Measurements from ENCODE around the gene PTPRM. TPM values are rescaled to one million over a fixed set of nuclear protein-coding genes. Genes with fewer than 3 reads are reported as not detected.

Gene PTPRM
- total RNA-seq, 1 experiment from 2014 or later: 11.1 TPM

- DNase-seq (ENCODE audit: low spot score): no peak
- H3K4me3 Mint-ChIP-seq: no peak overlapping the region
- H3K4me1 Mint-ChIP-seq: no peaks in the 10 kb centered on the region
- CTCF ChIA-PET: no interaction called here
- TF ChIP-seq NR1H2 (CRISPR knock-in tag; IDR thresholded peaks at IDR 0.05): no peak
- TF ChIP-seq SP1 (CRISPR knock-in tag; conservative IDR thresholded peaks at IDR 0.05): no peak
- no peak for TF ChIP-seq NFYB (CRISPR knock-in tag; conservative IDR thresholded peaks at IDR 0.05; ENCODE audit: low read depth)
- no peak for TF ChIP-seq MYBL2 (CRISPR knock-in tag; IDR thresholded peaks at IDR 0.05)
- TF ChIP-seq PREB (CRISPR knock-in tag; IDR thresholded peaks at IDR 0.05; ENCODE audit: borderline replicate concordance): no peak
- TF ChIP-seq FOXJ3 (CRISPR knock-in tag; IDR thresholded peaks at IDR 0.05; ENCODE audit: borderline replicate concordance): no peak
- no peak for TF ChIP-seq ARID4B (CRISPR knock-in tag; IDR thresholded peaks at IDR 0.05; ENCODE audit: borderline replicate concordance)
- no peaks in the 10 kb centered on the region for H3K27me3 Mint-ChIP-seq (ENCODE audit: low read depth)
- H3K36me3 Mint-ChIP-seq: no peaks in the 10 kb centered on the region
- H3K9me3 Mint-ChIP-seq: no peaks in the 10 kb centered on the region
- H3K27ac Mint-ChIP-seq: no peak overlapping the region
- no peak for ATAC-seq
- POLR2A ChIA-PET: no interaction called here
These were observed 866.7 kb downstream of the PTPRM start for GRCh38 chr18:8433771-8434170.

DNA sequence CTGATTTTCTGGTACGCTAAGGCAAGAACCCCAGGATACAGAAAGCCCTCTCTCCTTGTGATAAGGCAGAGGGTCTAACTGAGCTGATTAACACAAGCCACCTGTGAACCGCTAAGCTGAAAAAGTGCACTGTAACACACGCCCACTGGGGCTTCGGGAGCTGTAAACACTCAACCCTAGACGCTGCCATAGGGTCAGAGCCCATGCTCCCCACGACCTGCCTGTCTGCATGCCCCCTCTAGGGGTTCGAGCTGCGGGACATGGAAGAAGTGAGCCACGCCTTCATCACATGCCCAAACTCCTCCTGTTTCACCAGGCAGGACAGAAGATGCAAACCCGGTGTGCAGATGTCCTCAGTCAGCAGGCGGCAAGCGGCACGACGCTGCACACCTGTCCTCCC lies 868.3 kb downstream of the PTPRM start:
- H3K27ac Mint-ChIP-seq: no peak overlapping the region
- peaks cover 9% of the 10 kb centered on the region for H3K36me3 Mint-ChIP-seq
- peak; percentile 71 for ATAC-seq
- H3K4me1 Mint-ChIP-seq: no peaks in the 10 kb centered on the region
- H3K27me3 Mint-ChIP-seq (ENCODE audit: low read depth): no peaks in the 10 kb centered on the region
- CTCF ChIA-PET: interaction anchor here (1.8 kb wide), 1 partner anchor 9 kb away, joined by 6 read pairs; no protein-coding TSS in a partner anchor
- peaks cover 9% of the 10 kb centered on the region for H3K9me3 Mint-ChIP-seq
- DNase-seq (ENCODE audit: low spot score): no peak
- no peak for TF ChIP-seq SMAD3 (CRISPR knock-in tag; IDR thresholded peaks at IDR 0.05; ENCODE audit: borderline replicate concordance)
- TF ChIP-seq ZNF532 (CRISPR knock-in tag; IDR thresholded peaks at IDR 0.05; ENCODE audit: borderline replicate concordance): no peak
- TF ChIP-seq NFATC4 (CRISPR knock-in tag; IDR thresholded peaks at IDR 0.05): no peak
- POLR2A ChIA-PET: no interaction called here
- H3K4me3 Mint-ChIP-seq: no peak overlapping the region

DNA sequence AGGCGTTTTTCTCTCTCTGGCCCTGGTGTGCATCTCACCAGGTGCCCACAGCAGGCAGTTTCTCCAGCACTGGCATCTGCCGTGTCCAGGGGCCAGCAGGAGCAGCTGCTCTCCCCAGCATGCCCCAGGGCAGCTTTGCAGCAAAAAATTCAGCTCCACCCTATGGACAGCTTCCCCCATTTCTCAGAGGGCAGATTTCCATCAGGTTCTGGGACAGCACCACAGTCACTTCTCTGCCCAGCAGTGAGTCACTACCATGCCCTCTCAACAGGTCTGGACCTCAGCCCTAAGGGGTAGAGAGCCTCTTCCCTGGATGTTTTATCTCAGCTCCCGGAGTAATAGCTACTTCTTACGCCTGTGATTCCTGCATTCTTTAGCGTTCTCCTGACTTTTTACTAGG lies 871.9 kb downstream of the PTPRM start:
- DNase-seq (ENCODE audit: low spot score) (no peak), ATAC-seq (no peak)
- H3K27me3 Mint-ChIP-seq (ENCODE audit: low read depth): no peaks in the 10 kb centered on the region
- POLR2A ChIA-PET: no interaction called here
- no peaks in the 10 kb centered on the region for H3K4me1 Mint-ChIP-seq
- peaks cover 14% of the 10 kb centered on the region for H3K36me3 Mint-ChIP-seq
- CTCF ChIA-PET: interaction anchor here (1.0 kb wide), 1 partner anchor 258 kb away, joined by 3 read pairs; no protein-coding TSS in a partner anchor
- H3K9me3 Mint-ChIP-seq: peaks cover 23% of the 10 kb centered on the region
- H3K27ac Mint-ChIP-seq: no peak overlapping the region
- H3K4me3 Mint-ChIP-seq: no peak overlapping the region
- TF ChIP-seq ZNF232 (CRISPR knock-in tag; IDR thresholded peaks at IDR 0.05) (no peak), GTF2I (CRISPR knock-in tag; conservative IDR thresholded peaks at IDR 0.05) (no peak), TEAD1 (CRISPR knock-in tag; IDR thresholded peaks at IDR 0.05) (no peak), TEAD4 (CRISPR knock-in tag; IDR thresholded peaks at IDR 0.05) (no peak), SMAD4 (CRISPR knock-in tag; IDR thresholded peaks at IDR 0.05) (no peak)
- TF ChIP-seq, protein P1, sequence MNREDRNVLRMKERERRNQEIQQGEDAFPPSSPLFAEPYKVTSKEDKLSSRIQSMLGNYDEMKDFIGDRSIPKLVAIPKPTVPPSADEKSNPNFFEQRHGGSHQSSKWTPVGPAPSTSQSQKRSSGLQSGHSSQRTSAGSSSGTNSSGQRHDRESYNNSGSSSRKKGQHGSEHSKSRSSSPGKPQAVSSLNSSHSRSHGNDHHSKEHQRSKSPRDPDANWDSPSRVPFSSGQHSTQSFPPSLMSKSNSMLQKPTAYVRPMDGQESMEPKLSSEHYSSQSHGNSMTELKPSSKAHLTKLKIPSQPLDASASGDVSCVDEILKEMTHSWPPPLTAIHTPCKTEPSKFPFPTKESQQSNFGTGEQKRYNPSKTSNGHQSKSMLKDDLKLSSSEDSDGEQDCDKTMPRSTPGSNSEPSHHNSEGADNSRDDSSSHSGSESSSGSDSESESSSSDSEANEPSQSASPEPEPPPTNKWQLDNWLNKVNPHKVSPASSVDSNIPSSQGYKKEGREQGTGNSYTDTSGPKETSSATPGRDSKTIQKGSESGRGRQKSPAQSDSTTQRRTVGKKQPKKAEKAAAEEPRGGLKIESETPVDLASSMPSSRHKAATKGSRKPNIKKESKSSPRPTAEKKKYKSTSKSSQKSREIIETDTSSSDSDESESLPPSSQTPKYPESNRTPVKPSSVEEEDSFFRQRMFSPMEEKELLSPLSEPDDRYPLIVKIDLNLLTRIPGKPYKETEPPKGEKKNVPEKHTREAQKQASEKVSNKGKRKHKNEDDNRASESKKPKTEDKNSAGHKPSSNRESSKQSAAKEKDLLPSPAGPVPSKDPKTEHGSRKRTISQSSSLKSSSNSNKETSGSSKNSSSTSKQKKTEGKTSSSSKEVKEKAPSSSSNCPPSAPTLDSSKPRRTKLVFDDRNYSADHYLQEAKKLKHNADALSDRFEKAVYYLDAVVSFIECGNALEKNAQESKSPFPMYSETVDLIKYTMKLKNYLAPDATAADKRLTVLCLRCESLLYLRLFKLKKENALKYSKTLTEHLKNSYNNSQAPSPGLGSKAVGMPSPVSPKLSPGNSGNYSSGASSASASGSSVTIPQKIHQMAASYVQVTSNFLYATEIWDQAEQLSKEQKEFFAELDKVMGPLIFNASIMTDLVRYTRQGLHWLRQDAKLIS (CRISPR knock-in tag; IDR thresholded peaks at IDR 0.05; ENCODE audit: borderline replicate concordance): no peak
- TF ChIP-seq, protein P2, sequence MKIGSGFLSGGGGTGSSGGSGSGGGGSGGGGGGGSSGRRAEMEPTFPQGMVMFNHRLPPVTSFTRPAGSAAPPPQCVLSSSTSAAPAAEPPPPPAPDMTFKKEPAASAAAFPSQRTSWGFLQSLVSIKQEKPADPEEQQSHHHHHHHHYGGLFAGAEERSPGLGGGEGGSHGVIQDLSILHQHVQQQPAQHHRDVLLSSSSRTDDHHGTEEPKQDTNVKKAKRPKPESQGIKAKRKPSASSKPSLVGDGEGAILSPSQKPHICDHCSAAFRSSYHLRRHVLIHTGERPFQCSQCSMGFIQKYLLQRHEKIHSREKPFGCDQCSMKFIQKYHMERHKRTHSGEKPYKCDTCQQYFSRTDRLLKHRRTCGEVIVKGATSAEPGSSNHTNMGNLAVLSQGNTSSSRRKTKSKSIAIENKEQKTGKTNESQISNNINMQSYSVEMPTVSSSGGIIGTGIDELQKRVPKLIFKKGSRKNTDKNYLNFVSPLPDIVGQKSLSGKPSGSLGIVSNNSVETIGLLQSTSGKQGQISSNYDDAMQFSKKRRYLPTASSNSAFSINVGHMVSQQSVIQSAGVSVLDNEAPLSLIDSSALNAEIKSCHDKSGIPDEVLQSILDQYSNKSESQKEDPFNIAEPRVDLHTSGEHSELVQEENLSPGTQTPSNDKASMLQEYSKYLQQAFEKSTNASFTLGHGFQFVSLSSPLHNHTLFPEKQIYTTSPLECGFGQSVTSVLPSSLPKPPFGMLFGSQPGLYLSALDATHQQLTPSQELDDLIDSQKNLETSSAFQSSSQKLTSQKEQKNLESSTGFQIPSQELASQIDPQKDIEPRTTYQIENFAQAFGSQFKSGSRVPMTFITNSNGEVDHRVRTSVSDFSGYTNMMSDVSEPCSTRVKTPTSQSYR (CRISPR knock-in tag; IDR thresholded peaks at IDR 0.05): no peak
